PC-9 (cell line): ENCODE measurements around the gene ORM2. TPM values are rescaled to one million over a fixed set of nuclear protein-coding genes. Genes with fewer than 3 reads are reported as not detected.

ENCODE experiments used
- BruUV-seq: library from RNA; stranded (reverse); fragments of 400-500 nt; replicated peaks from 2 replicates; lab custom pipeline; 2021; lab: Mats Ljungman, UMichigan
- CTCF ChIA-PET: fragments of 300-600 bp; sonication (Branson Sonifier 250); formaldehyde crosslinking; loops from one replicate; lab custom pipeline; 2022; ENCODE audit warnings: antibody characterized with exemption; lab: Charles Lee
- POLR2A ChIA-PET: fragments of 300-600 bp; sonication (Branson Sonifier 250); formaldehyde crosslinking; loops from one replicate; lab custom pipeline; 2022; ENCODE audit warnings: antibody characterized with exemption; ENCODE audit not compliant: unreplicated experiment; lab: Charles Lee
- DNase-seq, 2 experiments: peaks; one replicate each; pipeline versions ENCODE4 v3.0.0 to v3.0.0-alpha.2; 2015 to 2022; ENCODE audit warnings: mixed read lengths in 1 of 2
- H2AFZ ChIP-seq: fragments of 200-600 bp; sonication (generic); 2 replicates; pipeline ENCODE4 v1.8.1; 2017; ENCODE audit warnings: antibody characterized with exemption
- H3F3A ChIP-seq: fragments of 200-600 bp; sonication (generic); 2 replicates; pipeline ENCODE4 v1.8.1; 2017; ENCODE audit warnings: antibody characterized with exemption, mild to moderate bottlenecking, low read depth; ENCODE audit not compliant: insufficient read depth
- H3K27ac ChIP-seq: fragments of 200-600 bp; sonication (generic); 2 replicates; pipeline ENCODE4 v1.6.1; 2016; ENCODE audit warnings: mixed run types
- H3K27me3 ChIP-seq: fragments of 200-600 bp; sonication (generic); 2 replicates; pipeline ENCODE4 v1.6.1; 2016; ENCODE audit warnings: low read depth, mixed run types; ENCODE audit not compliant: insufficient read depth
- H3K36me3 ChIP-seq: fragments of 200-600 bp; sonication (generic); 2 replicates; pipeline ENCODE4 v1.6.1; 2016; ENCODE audit warnings: low read depth, mixed run types
- H3K4me1 ChIP-seq: fragments of 200-600 bp; sonication (generic); replicated peaks from 2 replicates; pipeline ENCODE4 v1.6.1; 2016; ENCODE audit warnings: mixed run types; ENCODE audit not compliant: insufficient read depth
- H3K4me2 ChIP-seq: fragments of 200-600 bp; sonication (generic); 2 replicates; pipeline ENCODE4 v1.6.1; 2017; ENCODE audit warnings: mixed run types
- H3K4me3 ChIP-seq: fragments of 200-600 bp; sonication (generic); 2 replicates; pipeline ENCODE4 v1.6.1; 2016; ENCODE audit warnings: mixed run types
- H3K79me2 ChIP-seq: fragments of 200-600 bp; sonication (generic); 2 replicates; pipeline ENCODE4 v1.6.1; 2017; ENCODE audit warnings: low read depth, mixed run types
- H3K9me2 ChIP-seq: fragments of 200-600 bp; sonication (generic); 2 replicates; pipeline ENCODE4 v1.8.1; 2017; ENCODE audit warnings: mild to moderate bottlenecking; ENCODE audit not compliant: insufficient read depth
- H3K9me3 ChIP-seq: fragments of 200-600 bp; sonication (generic); 2 replicates; pipeline ENCODE4 v1.8.1; 2016; ENCODE audit warnings: low read depth; ENCODE audit not compliant: insufficient read depth
- H4K20me1 ChIP-seq: fragments of 200-600 bp; sonication (generic); 2 replicates; pipeline ENCODE4 v1.8.1; 2017; ENCODE audit not compliant: insufficient read depth
- EZH2 ChIP-seq: fragments of 200-600 bp; sonication (generic); IDR thresholded peaks from 2 replicates; pipeline ENCODE4 v1.8.0; 2017; ENCODE audit warnings: antibody characterized with exemption, low read depth
- intact Hi-C: fragments of 100-400 bp; cut with micrococcal nuclease; formaldehyde crosslinking; loops from one replicate; pipeline ENCODE4 v1.10.0; 2022; ENCODE audit not compliant: unreplicated experiment
- total RNA-seq: library from RNA; stranded (reverse); gene quantifications from 2 replicates; pipeline ENCODE4 v1.2.3, GENCODE V29; 2021
- TF ChIP-seq, protein P1 (sequence below): fragments of 200-600 bp; sonication (generic); conservative IDR thresholded peaks from 2 replicates; pipeline ENCODE4 v1.6.1; 2017; ENCODE audit warnings: mixed run types, antibody characterized with exemption, mild to moderate bottlenecking, moderate library complexity

ORM2 gene
- total RNA-seq, 1 experiment from 2014 or later: not detected

DNA sequence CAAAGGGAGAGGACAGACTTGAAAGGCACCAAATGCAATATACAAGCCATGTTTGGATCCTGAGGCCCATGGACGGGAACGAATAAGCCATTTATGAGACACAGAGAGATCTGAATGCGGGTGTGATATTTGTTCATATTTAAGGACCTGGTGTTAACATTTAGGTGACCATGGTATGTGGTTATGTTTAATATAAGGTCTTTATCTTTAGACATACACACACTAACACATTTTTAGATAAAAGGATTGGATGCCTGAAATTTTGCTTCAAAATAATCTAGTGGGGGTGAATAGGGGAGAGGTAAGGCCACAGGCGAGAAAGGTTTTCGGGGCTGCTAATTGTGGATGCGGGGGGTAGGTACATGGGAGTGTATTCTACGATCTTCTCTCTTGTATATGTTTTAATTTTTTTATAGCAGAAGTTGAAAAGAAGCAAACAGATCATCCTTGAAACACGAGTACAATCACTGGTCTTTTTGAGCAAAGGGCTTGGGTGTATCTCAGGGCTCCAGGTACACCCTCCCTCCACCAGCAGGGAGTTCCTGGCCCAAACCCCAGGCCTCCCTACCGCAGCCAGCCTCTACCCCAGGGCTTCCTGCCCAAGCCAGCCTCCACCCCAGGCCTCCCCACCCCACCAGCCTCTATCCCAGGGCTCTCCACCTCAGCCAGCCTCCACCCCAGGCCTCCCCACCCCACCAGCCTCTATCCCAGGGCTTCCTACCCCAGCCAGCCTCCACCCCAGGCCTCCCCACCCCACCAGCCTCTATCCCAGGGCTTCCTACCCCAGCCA is 45.9 kb downstream of the ORM2 start:
- no peaks in the 10 kb centered on the region for H3K4me1 ChIP-seq
- no peak overlapping the region for H3K27ac ChIP-seq
- no peaks in the 10 kb centered on the region for H3K79me2 ChIP-seq
- H3K9me3 ChIP-seq: no peaks in the 10 kb centered on the region
- no peaks in the 10 kb centered on the region for H3K9me2 ChIP-seq
- H2AFZ ChIP-seq: no peak overlapping the region
- H3K27me3 ChIP-seq: no peaks in the 10 kb centered on the region
- intact Hi-C loops: no loop called here
- H3K4me2 ChIP-seq: no peak overlapping the region
- ChIA-PET CTCF (no interaction called here), POLR2A (no interaction called here)
- DNase-seq: no peak
- BruUV-seq: no TSS peak
- no peaks in the 10 kb centered on the region for H4K20me1 ChIP-seq
- H3F3A ChIP-seq: no peaks in the 10 kb centered on the region
- H3K4me3 ChIP-seq: no peak overlapping the region
- no peaks in the 10 kb centered on the region for H3K36me3 ChIP-seq
- no peak for TF ChIP-seq EZH2
- TF ChIP-seq, protein P1, sequence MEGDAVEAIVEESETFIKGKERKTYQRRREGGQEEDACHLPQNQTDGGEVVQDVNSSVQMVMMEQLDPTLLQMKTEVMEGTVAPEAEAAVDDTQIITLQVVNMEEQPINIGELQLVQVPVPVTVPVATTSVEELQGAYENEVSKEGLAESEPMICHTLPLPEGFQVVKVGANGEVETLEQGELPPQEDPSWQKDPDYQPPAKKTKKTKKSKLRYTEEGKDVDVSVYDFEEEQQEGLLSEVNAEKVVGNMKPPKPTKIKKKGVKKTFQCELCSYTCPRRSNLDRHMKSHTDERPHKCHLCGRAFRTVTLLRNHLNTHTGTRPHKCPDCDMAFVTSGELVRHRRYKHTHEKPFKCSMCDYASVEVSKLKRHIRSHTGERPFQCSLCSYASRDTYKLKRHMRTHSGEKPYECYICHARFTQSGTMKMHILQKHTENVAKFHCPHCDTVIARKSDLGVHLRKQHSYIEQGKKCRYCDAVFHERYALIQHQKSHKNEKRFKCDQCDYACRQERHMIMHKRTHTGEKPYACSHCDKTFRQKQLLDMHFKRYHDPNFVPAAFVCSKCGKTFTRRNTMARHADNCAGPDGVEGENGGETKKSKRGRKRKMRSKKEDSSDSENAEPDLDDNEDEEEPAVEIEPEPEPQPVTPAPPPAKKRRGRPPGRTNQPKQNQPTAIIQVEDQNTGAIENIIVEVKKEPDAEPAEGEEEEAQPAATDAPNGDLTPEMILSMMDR: no peak

DNA sequence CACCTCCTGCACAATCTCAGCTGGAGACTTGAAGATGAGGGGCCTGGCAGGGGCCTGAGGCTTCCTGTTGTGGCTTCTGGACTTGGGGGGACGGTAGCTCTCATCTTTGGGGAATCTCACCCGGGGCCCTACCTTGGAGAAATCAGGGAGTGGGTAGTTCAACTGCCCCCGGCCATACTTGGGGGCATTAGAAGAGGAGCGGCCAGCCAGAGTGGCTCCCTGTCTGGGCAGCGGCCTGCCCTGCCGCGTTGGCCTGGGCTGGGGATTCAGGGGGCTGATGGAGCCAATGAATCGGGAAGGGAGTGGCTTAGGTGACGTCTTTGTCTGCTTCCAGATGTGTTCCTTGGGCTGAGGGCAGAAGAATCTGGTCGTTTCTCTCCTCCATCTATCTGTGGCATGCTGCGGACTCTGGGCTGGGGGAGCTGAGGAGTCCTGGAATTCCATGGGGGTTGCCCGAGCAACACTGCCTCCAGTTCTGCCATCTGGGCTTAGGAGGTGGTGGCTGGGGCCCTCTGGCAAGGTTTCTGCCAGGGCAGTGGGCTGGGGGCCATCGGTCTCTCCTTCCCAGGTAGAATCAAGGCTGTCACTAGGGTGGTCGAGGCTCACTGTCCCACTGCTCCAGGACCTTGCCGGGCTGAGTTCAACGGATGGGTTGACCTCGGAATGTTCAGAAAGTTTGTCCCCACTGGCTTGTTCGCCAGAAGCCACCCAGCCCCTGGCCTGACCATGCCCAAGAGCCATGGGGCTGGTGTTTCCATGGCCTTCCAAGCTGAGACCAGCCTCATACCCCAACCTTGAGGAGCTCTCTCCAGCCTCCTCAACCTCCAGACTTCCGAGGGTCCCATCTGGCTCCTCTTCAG is 47.1 kb downstream of the ORM2 start:
- CTCF ChIA-PET: no interaction called here
- Histone ChIP-seq H3K4me1 (no peaks in the 10 kb centered on the region), H3K4me2 (no peak overlapping the region), H3K9me3 (no peaks in the 10 kb centered on the region), H3F3A (no peaks in the 10 kb centered on the region), H4K20me1 (no peaks in the 10 kb centered on the region), H3K27ac (no peak overlapping the region), H3K79me2 (no peaks in the 10 kb centered on the region), H3K36me3 (no peaks in the 10 kb centered on the region), H2AFZ (no peak overlapping the region), H3K4me3 (no peak overlapping the region), H3K27me3 (no peaks in the 10 kb centered on the region), H3K9me2 (no peaks in the 10 kb centered on the region)
- TF ChIP-seq, protein P1: no peak
- no peak for TF ChIP-seq EZH2
- intact Hi-C loops: no loop called here
- POLR2A ChIA-PET: no interaction called here
- no peak for DNase-seq
- BruUV-seq: no TSS peak

DNA sequence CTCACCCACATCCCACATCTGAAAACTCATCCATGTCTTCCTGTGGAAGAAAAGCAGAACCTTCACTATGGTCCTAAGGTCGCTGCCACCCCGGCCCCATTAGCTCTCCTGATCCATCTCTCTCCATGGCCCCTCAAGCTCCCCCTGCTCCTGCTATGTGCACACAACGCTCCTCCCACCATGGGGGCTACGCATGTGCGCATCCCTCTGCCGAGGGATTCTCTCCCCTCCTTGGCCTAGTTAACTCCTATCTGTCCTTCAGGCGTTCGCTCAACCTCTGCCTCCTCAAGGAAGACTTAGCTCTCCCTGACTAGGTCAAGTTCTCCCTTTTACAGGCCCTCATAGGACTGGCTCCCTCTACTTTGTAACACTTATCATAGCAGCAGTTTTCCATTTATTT is 48.3 kb downstream of the ORM2 start:
- CTCF ChIA-PET: no interaction called here
- H3K27ac ChIP-seq: no peak overlapping the region
- H3K9me3 ChIP-seq: no peaks in the 10 kb centered on the region
- H3K4me1 ChIP-seq: no peaks in the 10 kb centered on the region
- H4K20me1 ChIP-seq: no peaks in the 10 kb centered on the region
- no peak overlapping the region for H2AFZ ChIP-seq
- no peaks in the 10 kb centered on the region for H3F3A ChIP-seq
- no peaks in the 10 kb centered on the region for H3K27me3 ChIP-seq
- H3K79me2 ChIP-seq: no peaks in the 10 kb centered on the region
- H3K36me3 ChIP-seq: no peaks in the 10 kb centered on the region
- no peak overlapping the region for H3K4me2 ChIP-seq
- no TSS peak for BruUV-seq
- H3K9me2 ChIP-seq: no peaks in the 10 kb centered on the region
- no peak for DNase-seq
- POLR2A ChIA-PET: no interaction called here
- intact Hi-C loops: no loop called here
- H3K4me3 ChIP-seq: no peak overlapping the region
- TF ChIP-seq, protein P1: no peak
